Astrocyte of the cerebellum (primary cell): ENCODE data around the gene SLC44A3.

Experiments used
- DNase-seq: peaks from one replicate; pipeline ENCODE4 v3.0.0-alpha.2; 2011; ENCODE audit warnings: low read depth
- H3K4me3 ChIP-seq: 2 replicates; pipeline ENCODE4 v1.5.1; 2011; ENCODE audit warnings: mild to moderate bottlenecking, low read depth, low read length, moderate library complexity
- in situ Hi-C: cut with HindIII; loops from 2 replicates; pipeline ENCODE4 v1.10.0; 2017; ENCODE audit warnings: low sequenced_read_pairs
- TF ChIP-seq, protein P1 (sequence below): IDR thresholded peaks from 2 replicates; pipeline ENCODE4 v1.5.1; 2012; ENCODE audit warnings: low read length, low read depth, moderate library complexity, mild to moderate bottlenecking; ENCODE audit errors: missing control alignments

SLC44A3 gene

DNA sequence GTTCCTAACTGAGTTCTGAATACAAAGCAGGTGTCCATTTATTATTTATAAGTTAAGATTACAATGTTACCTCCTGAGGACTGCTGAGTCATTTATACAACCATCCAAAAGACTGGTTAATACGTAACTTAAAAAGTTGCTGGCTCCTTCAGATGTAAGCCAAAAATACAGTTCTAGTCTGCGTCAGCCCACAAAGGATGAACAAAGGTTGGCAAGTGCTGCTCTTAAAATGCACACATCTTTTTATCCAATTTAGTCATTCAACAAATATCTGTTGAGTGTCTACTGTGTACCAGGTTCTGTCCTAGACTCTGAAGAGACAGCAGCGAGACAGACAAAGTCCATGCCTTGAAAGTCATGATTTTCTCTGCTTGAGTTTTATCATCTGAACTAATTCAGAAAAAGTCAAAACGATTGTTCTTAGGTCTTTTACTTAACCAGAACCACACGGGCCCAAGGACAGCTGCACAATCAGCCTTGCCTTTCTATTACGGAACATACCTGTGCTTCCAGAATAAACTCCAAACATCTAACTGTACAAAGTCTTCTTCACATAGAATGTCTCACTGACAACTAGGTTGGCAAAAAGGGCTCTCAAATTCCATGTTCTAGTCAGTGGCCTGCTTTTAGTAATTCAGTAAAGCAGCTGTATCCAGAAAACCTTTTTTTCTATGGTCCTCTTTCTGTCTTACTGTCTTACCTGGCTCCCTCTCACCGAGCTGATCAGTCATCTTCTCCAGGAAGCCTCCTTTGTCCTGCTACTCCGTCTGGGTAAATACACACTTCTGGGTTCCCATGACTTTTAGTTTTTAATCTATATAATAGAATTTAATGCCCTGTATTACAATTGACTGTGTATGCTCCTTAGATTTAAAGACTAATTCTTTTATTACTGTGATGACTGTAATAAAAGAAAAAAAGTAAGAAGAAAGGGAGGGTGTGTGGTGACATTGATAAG is 122.3 kb downstream of the SLC44A3 start:
- no peak for DNase-seq
- TF ChIP-seq, protein P1, sequence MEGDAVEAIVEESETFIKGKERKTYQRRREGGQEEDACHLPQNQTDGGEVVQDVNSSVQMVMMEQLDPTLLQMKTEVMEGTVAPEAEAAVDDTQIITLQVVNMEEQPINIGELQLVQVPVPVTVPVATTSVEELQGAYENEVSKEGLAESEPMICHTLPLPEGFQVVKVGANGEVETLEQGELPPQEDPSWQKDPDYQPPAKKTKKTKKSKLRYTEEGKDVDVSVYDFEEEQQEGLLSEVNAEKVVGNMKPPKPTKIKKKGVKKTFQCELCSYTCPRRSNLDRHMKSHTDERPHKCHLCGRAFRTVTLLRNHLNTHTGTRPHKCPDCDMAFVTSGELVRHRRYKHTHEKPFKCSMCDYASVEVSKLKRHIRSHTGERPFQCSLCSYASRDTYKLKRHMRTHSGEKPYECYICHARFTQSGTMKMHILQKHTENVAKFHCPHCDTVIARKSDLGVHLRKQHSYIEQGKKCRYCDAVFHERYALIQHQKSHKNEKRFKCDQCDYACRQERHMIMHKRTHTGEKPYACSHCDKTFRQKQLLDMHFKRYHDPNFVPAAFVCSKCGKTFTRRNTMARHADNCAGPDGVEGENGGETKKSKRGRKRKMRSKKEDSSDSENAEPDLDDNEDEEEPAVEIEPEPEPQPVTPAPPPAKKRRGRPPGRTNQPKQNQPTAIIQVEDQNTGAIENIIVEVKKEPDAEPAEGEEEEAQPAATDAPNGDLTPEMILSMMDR, result no peak
- in situ Hi-C loops, result no loop called here
- no peak overlapping the region for H3K4me3 ChIP-seq
